GM21515 (cell line): ENCODE measurements around the gene SLC39A2.
"Not testable (repeated sequence)": the region's sequence is repeated elsewhere in the genome, so short reads cannot be mapped to it uniquely, and the experiment has no call there.

Experiments used
- ATAC-seq: cut with Tn5 transposase; IDR thresholded peaks from one replicate; pipeline ENCODE4 v1.9.1; 2021; ENCODE audit not compliant: unreplicated experiment

The SLC39A2 gene

DNA sequence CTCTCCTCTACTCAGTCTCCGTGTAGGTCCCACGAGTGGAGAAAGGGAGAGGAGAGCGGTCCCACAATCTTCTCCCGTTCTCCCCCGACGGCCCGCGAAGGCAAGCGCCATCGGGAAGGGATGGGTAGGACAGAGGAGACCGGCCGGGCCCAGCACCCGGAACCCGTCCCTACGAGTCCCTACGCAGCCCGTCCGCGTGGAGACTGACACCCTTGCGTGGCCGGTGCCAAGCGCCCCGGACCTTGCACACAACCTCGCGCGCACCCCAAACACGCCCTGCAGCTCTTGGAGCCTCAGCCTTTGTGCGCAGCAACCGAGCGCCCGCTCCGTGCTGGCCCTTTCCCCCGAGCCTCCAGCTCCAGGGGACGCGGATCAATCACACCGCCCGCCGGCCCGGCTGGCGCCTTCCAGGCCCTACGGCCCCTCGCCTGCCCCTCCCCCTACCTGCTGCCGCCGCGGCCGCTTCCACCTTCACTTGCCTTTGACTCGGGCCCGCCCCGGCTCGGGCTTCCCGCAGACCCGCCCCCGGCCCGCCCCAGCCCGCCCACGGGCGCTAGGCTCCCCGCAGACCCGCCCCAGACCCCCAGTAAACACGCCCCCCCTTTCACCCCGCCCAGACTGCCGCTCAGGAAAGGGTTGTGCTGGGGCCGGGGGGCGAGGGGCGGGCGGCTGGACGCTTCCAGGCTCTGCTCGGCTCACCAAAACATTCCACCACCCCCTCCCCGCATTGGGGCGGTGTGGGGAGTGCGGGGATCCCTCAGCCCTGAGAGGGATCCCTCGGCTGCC is 25.7 kb downstream of the SLC39A2 start, which contains the start of gene NDRG2:
Gene NDRG2, minus strand, starts transcription at position 477 of the 786 bp plus-strand sequence. CDS start 1,746 bp downstream, outside the sequence.
- ATAC-seq, result no peak

DNA sequence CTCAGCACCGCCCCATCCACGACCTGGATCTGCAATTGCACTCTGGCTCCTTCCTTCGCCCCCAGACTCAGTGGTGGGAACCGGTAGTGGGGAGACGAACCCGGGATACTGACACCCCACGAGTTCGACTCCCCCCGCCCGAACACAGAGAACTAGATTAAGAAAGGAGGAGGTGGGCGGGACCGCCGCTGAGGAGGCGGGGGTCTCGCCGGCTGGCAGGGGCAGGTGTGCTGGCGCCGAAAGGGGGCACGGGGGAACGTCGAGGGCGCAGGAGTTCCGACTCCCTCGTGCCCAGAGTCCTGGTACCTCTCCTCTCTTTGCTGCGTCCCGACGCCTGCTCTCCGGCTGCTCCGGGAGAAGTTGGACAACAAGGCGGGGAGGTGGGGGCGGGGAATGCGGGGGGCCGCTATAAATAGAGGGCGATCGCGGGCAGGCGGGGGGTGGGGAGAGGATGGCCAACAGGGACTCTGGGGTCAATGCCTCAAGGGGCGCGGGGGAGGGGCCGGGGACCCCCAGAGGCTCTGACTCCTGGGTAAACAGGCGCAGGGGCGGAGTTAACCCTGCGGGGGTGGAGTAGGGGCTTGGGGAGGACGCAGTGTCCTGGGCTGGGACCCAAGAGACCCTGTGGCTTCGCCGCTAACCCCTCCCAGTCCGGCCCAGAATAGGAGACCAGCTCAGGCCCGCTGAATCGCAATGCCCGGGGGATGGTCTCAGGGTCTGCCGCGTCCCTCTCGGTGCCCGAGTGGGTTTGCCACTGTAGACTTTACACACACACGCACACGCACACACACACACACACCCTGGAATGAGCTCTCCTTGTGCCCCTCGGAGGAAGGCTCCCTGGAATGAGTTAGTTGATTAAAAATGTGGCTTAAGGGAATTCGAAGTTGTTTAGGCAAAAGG is 26.5 kb downstream of the SLC39A2 start:
- ATAC-seq, result no peak

DNA sequence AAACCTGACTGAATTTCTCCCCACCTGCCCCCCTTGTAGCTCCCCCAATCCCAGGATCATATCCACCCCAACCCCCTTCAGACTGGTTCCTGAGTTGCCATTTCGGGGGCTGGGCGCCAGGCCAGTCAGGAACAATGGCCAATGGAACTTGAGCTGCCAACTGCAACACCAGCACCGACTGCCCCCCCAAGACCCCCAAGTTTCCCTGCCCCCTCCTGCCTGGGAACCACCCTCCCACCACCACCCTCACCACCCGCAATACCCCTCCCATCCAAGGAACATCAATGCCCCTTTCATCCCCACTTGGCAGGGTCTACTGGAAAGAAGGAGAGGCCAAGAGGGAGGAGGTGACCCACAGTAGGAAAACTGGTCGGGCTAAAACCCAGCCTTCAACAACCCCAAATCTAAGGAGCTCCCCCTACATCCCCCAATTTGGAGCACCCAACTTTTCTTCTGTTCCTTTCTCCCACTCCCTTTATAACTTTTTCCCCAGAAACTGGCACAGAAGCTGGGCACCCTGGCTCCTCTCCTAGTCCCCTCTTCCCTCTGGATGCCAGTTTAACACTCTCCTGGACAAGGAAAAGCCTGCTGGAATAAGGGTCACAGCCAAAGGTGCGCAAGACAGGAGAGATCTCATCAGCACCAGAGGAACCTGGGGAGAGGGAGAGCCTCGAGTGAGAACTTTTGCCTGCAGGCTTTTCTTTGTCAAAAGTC is 27.3 kb downstream of the SLC39A2 start:
- ATAC-seq, result no peak

DNA sequence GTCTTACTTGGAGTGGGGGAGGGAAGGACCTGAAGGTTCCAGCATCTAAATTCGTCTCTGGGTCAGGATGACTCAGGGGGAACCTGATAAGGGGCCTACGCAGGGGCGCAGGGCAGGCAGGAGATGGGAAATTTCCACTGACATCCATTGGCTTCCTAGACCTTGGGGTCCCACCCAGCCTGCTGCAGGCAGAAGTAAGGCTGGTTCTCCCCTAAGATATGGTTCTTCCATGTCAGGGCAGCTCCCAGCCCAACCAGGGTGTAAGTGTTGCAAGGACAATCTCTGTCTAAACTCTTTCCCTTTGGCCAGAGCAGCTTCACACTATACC is 27.9 kb downstream of the SLC39A2 start:
- ATAC-seq, result no peak

DNA sequence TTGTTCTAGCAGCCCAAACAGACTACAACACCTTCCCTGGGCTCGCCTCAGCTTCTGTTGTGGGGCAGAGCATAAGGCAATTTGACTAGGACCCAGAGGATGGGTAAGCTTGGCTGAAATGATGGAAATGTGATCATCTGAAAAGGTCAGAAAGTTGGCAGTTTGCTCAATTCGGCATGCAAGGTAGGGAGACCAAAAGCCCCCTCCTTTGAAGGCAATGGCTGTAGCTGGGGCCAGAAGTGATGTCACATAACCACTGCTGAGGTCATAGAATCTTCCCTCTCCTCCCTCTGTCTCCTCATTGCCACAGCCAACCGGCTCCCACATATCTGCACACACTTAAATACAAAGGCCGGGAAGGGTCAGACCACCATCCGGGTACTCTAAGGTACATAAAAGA is 30.8 kb downstream of the SLC39A2 start, which contains the start of gene TPPP2:
Gene TPPP2, plus strand, starts transcription at position 301 of the 400 bp plus-strand sequence. CDS start 365 bp downstream, outside the sequence.
- ATAC-seq, result no peak

DNA sequence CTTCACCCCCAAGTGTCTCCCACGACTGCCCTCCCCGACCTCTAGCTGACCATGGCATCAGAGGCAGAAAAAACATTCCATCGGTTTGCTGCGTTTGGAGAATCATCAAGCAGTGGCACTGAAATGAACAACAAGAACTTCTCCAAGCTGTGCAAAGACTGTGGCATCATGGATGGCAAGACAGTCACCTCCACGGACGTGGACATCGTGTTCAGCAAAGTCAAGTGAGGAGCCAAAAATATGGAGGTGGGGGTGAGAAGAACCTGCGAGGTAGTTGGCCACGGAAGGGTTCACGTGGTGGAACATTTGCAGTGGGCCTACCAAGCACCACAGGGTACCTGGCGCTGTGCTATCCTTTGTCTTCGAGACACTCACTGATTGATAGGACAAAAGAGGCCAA is 31.4 kb downstream of the SLC39A2 start:
- ATAC-seq, result no peak

DNA sequence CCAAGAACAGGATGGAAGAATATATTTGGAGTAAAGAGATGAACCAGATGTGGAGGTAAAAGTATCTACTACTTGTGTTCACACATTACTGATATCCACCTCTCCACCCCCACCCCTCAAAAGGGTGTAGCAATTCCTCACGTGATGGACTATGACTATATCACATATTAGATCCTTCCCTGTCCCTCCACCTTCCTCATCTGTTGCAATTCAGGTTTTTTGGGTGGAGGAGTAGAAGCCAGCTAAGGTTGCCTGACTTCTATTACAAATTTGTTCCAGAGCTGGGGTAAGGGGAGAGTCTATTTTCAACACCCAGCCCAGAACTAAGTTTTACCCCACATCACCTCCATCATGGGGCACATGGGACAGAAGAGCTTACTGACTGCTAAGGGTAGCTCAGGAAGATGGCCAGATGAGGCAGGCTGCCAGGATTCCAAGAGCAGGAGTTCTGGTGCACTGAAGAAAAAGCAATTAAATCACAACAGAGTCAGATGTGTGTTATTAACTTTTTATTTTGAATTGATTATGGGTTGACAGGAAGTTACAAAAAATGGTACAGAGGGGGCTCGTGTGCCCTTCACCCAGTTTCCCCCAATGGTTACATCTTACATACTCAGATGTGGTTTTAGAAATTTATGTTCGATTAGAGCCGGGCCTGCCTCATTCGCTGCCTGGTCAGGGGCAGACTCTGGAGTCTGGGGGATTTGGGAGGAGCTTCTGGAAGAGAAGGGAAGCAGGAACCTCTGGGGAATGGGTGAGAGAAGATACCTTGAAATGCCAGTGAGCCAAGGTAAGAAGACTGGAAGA is 33.4 kb downstream of the SLC39A2 start:
- ATAC-seq, result no peak

DNA sequence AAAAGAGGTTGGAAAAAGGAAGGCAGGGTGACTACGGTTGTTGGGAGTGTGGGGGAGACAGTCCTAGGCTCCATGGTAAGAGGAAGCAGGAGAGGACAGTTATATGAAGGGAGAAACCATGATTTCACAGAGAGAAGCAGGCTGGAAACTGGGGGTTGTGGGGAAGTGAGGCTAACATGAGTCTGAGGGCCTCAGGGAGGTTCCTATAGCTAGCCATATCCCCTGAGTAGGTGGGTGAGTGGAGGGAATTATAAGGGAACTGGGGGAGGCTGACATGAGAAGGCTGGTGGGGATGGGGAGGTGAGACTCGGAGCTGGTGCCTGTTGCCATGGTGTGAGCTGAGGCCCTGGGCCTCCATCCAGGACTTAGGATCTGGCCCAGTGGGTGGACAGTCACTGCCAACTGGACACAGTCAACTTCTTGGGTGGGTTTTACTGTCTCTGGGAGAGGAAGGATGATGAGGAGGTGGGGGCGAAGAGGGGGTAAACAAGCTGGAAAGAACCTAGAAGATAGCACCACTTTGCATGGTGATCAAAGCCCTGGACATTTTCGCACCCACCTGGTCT is 34.1 kb downstream of the SLC39A2 start:
- no peak for ATAC-seq

DNA sequence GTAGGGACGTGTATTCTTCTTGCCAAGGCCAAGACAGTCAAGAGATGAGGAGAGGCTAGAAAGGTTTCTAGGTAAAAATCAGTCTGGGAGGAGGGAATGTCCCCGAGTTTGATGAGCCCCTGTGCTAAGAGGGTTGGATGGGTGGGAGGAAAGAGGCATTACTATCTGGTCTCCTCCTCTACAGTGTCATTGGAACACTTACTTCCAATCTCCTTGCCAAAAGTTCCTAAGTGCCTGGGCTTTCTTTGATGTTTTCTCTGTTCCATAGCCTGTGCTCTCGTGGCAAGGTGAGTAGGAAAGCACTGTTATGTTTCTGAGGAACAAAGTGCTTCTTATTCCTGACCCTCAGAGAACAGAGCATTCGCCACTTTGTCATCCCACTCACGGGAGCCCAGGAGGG is 35.6 kb downstream of the SLC39A2 start, which contains the start of gene RNASE13:
Gene RNASE13, minus strand, starts transcription at position 101 of the 400 bp plus-strand sequence. CDS start 519 bp downstream, outside the sequence.
- ATAC-seq, result no peak

DNA sequence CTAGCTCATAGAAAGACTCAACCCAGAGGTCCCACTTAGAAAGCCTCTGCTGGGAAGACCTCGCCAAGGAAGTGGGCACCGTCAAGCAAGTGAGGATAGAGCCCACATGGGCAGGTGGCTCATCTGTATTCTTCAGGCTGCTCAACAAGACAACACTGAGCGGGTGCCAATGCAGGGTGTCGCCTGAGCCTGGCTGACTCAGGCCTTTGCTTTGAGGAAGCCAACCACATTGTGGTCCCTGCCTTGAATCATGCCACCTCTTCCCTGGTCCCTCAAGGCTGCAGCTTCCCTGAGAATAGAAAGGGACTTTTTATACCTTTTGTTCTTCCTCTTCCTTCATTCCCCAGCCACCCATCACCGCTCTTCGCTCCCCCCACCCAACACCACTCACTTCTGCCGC is 37.7 kb downstream of the SLC39A2 start:
- no peak for ATAC-seq

DNA sequence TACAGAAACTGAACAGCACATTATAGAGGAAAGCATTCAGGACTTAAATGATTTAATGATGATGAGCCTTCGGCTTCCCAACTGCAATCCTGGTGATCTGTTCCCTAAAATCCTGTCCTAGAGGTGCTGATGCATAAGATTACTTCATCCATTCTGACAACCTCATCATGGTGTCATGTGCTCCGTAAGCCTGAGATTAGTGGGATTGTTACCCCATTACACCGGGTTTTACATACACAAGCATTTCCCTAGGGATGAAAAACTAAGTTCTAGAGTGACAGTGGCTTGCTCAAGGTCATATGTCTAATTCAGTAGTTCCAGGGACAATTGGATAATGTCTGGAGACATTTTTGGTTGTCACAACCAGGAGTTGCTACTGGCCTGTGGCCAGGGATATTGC is 38.1 kb downstream of the SLC39A2 start:
- ATAC-seq, result no peak

DNA sequence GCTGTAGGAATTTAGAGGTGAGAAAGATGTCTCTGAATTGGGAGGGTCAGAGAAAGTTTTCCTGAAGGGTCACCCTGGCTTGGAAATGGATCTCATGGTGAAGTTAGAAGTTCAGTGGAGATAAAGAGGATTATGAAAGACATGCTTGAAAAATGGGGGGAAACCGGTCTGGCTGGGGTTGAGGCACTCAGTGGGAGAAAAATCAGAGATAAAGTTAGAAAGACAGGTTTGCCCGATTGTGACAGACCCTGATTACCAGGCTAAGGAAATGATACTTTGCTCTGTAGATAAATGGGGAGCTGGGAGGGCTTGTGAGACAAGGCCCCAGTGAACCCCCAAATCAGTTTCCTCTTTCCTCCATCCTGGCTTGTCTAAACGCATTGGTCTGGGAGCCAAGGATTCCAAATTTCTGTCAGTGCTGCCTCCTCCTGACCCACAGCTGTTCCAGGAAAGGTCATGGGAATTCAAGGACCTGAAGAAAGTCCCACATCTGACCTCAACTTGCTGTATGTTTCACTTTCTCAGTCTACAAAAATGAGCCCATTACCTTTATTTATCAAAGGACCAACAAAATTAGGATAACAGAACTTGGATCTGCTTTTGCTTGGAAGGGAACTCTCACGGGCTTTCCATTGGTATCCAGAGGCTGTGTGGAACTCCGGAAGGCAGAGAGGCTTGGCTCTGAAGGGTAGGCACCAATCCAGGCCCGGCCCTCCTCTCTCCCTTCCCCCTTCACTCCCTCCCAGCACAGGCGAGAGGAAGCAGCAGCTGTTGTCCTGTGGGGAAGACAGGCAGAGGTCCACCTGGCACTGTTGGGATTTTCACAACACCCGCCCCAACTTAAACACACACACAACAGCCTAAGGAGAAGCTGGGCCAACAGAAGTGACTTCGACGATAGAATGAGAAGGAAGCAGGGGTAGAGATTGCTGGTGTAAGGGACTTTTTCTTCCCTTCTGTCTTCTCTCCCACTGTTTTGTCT is 39.6 kb downstream of the SLC39A2 start:
- no peak for ATAC-seq

DNA sequence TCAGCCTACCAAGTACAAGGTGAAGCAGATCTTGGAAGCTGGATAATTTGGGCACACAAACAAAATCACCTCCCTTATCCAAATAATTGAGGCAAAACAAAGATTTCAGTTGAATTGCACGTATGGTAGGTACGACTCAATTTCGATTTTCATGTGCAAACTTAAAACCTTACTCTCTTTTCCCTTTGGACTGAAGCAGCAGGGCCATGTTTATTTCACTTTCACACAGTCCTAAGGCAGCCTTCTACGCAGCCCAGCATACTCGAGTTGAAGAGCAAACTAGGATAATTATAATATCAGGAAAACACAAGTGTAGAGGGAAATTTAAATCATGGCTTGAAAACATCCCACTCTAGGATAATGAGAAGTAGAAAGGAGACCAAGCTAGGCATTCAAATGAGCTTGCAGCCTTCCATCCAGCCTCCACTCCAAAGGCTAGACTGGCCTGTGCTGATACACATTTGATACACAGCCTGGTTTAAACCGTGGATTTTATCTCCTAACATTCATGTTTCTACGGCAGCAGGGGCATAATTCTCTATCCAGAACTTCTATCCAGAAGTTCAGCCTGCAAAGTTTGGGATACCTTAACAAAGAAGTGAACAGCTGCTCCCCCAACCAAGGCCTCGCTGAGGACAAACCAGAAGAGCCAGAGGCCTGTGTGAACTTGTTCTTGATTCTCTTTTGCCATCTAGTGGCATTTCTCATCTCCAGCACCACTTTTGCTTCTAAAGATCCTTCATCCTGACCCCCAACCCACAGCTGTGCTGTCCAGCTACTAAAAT is 40.7 kb downstream of the SLC39A2 start:
- ATAC-seq, result no peak

DNA sequence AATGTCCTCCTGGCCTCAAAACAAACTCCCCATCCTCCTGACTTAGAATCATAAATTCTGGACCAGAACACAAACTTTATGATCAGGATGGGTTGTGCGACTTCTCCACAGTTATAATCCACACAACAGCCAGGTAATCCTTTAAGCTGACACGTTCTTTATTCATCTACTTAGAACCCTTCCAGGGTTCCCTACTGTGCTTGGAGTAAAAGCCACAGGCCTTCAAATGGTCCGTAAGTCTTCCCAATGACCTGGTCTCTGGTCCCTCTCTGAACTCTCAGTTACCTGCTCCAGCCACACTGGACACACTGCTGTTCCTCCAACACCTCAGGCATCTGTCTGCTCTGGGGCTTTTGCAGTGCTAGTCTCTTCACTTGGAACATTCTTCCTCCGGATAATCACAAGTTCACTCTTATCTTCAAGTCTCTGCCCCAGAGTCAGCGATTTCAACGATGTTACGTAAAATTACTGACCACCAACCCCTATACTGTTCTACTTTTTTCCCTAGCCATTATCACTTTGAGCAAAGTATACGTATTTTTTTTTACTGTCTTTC is 41.4 kb downstream of the SLC39A2 start:
- no peak for ATAC-seq

DNA sequence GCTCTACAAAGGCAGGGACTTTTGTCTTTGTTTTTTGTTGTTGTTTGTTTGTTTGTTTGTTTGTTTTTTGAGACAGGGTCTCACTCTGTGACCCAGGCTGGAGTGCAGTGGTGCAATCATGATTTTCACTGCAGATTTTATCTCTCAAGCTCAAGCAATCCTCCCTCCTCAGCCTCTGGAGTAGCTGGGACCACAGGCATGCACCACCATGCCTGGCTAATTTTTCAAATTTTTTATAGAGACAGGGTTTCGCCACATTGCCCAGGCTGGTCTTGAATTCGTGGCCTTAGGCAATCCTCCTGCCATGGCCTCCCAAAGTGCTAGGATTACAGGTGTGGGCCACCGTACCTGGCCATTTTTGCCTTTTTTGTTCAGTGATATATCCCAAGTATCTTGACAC is 41.8 kb downstream of the SLC39A2 start:
- ATAC-seq, result not testable (repeated sequence)

DNA sequence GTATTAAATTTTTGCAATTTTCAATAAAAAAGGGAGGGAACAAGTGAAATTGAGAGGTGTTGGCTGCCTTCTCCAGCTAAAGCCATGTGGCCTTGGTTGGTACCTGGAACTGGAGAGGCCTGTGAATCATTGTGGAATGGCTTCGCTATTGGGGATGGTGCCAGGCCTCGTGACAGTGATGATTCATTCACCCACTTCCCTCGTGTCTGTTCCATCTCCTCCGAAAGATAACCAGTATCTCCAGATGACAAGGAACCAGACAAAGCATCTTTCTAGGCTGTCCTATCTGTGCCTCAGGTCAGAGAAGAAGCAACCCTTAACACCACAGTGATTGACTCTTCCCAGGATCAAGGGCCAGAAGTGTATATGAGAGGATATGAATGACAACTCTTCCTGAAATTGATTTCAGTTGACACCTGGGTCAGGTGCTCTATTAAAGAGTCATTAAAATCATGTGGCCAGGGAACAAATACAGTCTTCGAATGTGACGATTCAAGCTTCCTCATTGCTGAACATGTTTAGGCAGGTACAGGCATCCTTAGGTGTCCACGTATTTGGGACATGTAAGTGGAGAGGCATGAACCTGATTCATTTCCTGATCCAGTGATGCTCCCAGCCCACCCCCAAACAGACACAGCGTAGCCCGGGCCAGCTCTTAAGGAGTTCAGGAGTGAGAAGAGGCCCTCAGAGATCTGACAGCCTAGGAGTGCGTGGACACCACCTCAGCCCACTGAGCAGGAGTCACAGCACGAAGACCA is 42.8 kb downstream of the SLC39A2 start, which contains the start of gene RNASE7:
Gene RNASE7, plus strand, starts transcription at position 687 of the 758 bp plus-strand sequence. CDS start 631 bp downstream, outside the sequence.
- ATAC-seq, result no peak

DNA sequence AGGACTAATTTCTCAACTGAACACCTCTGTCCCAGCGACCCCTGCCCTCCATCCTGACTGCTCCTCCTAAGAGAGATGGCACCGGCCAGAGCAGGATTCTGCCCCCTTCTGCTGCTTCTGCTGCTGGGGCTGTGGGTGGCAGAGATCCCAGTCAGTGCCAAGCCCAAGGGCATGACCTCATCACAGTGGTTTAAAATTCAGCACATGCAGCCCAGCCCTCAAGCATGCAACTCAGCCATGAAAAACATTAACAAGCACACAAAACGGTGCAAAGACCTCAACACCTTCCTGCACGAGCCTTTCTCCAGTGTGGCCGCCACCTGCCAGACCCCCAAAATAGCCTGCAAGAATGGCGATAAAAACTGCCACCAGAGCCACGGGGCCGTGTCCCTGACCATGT is 43.8 kb downstream of the SLC39A2 start:
- no peak for ATAC-seq
